Suprapubic skin (tissue), 4 donors: Measurements from ENCODE around the gene PTPRN2. TPM values are rescaled to one million over a fixed set of nuclear protein-coding genes. Genes with fewer than 3 reads are reported as not detected.

Experiments used
- DNase-seq, 2 donors: peaks; one replicate each; pipeline ENCODE4 v3.0.0-alpha.2; 2019; ENCODE audit warnings: low spot score in 2 of 2
- H3K27ac ChIP-seq: fragments of 200-600 bp; sonication (generic); one replicate; pipeline ENCODE4 v1.5.1; 2019
- H3K27me3 ChIP-seq: fragments of 200-600 bp; sonication (generic); one replicate; pipeline ENCODE4 v1.5.1; 2019
- H3K36me3 ChIP-seq: fragments of 200-600 bp; sonication (generic); one replicate; pipeline ENCODE4 v1.5.1; 2019
- H3K4me1 ChIP-seq: fragments of 200-600 bp; sonication (generic); one replicate; pipeline ENCODE4 v1.5.1; 2019
- H3K4me3 ChIP-seq: fragments of 200-600 bp; sonication (generic); one replicate; pipeline ENCODE4 v1.5.1; 2019; ENCODE audit warnings: mild to moderate bottlenecking
- H3K9me3 ChIP-seq: fragments of 200-600 bp; sonication (generic); one replicate; pipeline ENCODE4 v1.5.1; 2019
- CTCF ChIP-seq, 2 donors: fragments of 200-600 bp in 1 of 2; fragments of 450-650 bp in 1 of 2; sonication (generic) in 1 of 2; IDR thresholded peaks; one replicate each; pipeline ENCODE4 v1.5.1; 2016 to 2019; ENCODE audit warnings: antibody characterized with exemption in 2 of 2, mild to moderate bottlenecking in 1 of 2, moderate library complexity in 1 of 2
- EP300 ChIP-seq: sonication (generic); formaldehyde crosslinking; IDR thresholded peaks from one replicate; pipeline ENCODE4 v1.6.1; 2017; ENCODE audit warnings: antibody characterized with exemption
- POLR2A ChIP-seq, 2 donors: fragments of 450-650 bp; IDR thresholded peaks; one replicate each; pipeline ENCODE4 v1.6.1; 2017; ENCODE audit warnings: antibody characterized with exemption in 2 of 2, mild to moderate bottlenecking in 2 of 2, moderate library complexity in 2 of 2
- POLR2AphosphoS5 ChIP-seq, 3 donors: sonication (generic); formaldehyde crosslinking; IDR thresholded peaks; one replicate each; pipeline ENCODE4 v1.6.1; 2017; ENCODE audit warnings: antibody characterized with exemption in 3 of 3
- WGBS: methylation state at CpG from one replicate; pipeline ENCODE4 v1.1.5; 2018; 5-methylcytosine and 5-hydroxymethylcytosine counted together
- total RNA-seq, 4 donors: library from RNA; depleted of rRNA; stranded (reverse); fragments of >200 nt; gene quantifications; one replicate each; pipeline ENCODE4 v1.1.0, GENCODE V29; 2016

The PTPRN2 gene
- total RNA-seq, 4 donors from 2014 or later, result 0.23 to 1.8 (median 1.3) TPM

GRCh38 chr7:157507987-157508386, 1079.6 kb downstream of the PTPRN2 start:
- DNase-seq, result no peak
- no peak overlapping the region for H3K27ac ChIP-seq
- 85% methylated on average over 5 of the region's 5 CpGs for WGBS
- no peak for TF ChIP-seq CTCF (IDR thresholded peaks at IDR 0.05)
- TF ChIP-seq EP300, result no peak
- TF ChIP-seq POLR2AphosphoS5 (IDR thresholded peaks at IDR 0.05), result no peak
- TF ChIP-seq POLR2A (IDR thresholded peaks at IDR 0.05), result no peak
- no peak overlapping the region for H3K4me3 ChIP-seq
- no peaks in the 10 kb centered on the region for H3K36me3 ChIP-seq
- peaks cover 7% of the 10 kb centered on the region for H3K27me3 ChIP-seq
- H3K9me3 ChIP-seq, result no peaks in the 10 kb centered on the region
- H3K4me1 ChIP-seq, result no peaks in the 10 kb centered on the region

DNA sequence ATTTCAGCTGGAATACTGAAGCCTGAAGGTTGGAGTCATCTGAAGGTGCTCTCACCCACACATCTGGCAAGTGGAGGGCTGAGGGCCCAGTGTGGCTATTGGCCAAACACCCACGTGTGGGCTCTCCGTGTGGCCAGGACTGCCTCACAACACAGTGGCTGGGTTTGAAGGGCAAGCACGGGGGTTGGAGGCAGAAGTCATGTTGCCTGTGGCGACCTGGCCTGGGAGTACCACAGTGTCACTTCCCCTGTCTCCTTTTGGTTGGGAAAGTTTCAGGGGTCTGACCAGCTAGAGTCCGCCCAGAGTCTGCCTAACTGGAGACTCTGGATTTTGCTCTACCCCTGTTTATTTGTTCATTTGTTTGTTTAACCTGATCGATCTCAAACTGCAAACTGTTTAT, 1081.4 kb downstream of the PTPRN2 start:
- DNase-seq, result peak in 1 of 2 donors; percentile 38
- WGBS, result 94% methylated on average over 4 of the region's 6 CpGs
- Histone ChIP-seq H3K9me3 (no peaks in the 10 kb centered on the region), H3K4me3 (no peak overlapping the region), H3K27me3 (peaks cover 7% of the 10 kb centered on the region), H3K27ac (no peak overlapping the region), H3K4me1 (no peaks in the 10 kb centered on the region), H3K36me3 (no peaks in the 10 kb centered on the region)
- no peak for TF ChIP-seq CTCF (IDR thresholded peaks at IDR 0.05)
- TF ChIP-seq POLR2A (IDR thresholded peaks at IDR 0.05), result no peak
- TF ChIP-seq POLR2AphosphoS5 (IDR thresholded peaks at IDR 0.05), result no peak
- no peak for TF ChIP-seq EP300

DNA sequence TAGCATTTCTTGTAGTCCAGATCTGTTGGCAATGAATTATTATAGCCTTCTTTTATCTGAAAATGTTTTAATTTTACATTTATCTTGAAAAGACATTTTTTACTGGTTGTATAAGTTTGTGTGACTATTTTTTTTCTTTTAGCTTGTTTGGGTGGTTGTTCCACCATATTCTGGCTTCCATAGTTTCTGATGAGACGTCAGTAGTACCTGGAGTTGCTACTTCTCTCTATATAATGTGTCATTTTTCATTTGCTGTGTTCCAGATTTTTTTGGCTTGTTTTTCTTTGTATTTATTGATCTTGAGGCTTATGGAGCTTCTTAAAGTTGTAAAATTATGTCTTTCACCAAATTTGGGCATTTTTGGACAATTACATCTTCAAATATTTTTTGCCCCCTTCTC, 1082.0 kb downstream of the PTPRN2 start:
- Histone ChIP-seq H3K4me1 (no peaks in the 10 kb centered on the region), H3K27me3 (peaks cover 7% of the 10 kb centered on the region), H3K9me3 (no peaks in the 10 kb centered on the region), H3K36me3 (no peaks in the 10 kb centered on the region), H3K4me3 (no peak overlapping the region), H3K27ac (no peak overlapping the region)
- TF ChIP-seq POLR2A (IDR thresholded peaks at IDR 0.05), result no peak
- TF ChIP-seq POLR2AphosphoS5 (IDR thresholded peaks at IDR 0.05), result no peak
- TF ChIP-seq EP300, result no peak
- no peak for TF ChIP-seq CTCF (IDR thresholded peaks at IDR 0.05)
- DNase-seq, result no peak
- WGBS, result 91% methylated on average over 1 of the region's 1 CpG

DNA sequence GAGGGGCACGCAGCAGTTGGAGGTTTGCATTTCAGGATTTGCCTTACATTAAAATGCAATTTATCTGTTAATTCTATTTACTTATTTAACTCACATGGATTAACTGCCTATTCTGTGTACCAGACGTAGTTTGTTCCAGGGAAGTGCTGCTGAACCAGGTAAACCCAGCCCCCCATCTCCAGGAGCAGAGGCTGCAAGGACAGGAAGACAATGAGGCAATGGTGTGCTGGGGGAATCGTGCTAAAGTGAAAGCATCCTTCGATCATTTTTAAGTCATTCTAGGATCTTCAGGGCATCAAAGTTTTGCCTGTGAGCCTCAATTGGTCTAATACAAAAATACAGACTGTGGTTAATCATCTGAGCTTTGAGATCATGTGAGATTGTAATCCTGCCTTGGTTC, 1084.4 kb downstream of the PTPRN2 start:
- DNase-seq, result no peak
- Histone ChIP-seq H3K4me3 (no peak overlapping the region), H3K36me3 (no peaks in the 10 kb centered on the region), H3K9me3 (no peaks in the 10 kb centered on the region), H3K27me3 (peaks cover 4% of the 10 kb centered on the region), H3K4me1 (no peaks in the 10 kb centered on the region), H3K27ac (no peak overlapping the region)
- TF ChIP-seq POLR2A (IDR thresholded peaks at IDR 0.05) (no peak), EP300 (no peak), CTCF (IDR thresholded peaks at IDR 0.05) (no peak), POLR2AphosphoS5 (IDR thresholded peaks at IDR 0.05) (no peak)
- 72% methylated on average over 4 of the region's 4 CpGs for WGBS

GRCh38 chr7:157502701-157503111, 1084.9 kb downstream of the PTPRN2 start:
- H3K4me1 ChIP-seq, result no peaks in the 10 kb centered on the region
- no peak for TF ChIP-seq EP300
- TF ChIP-seq POLR2A (IDR thresholded peaks at IDR 0.05), result no peak
- no peak for TF ChIP-seq POLR2AphosphoS5 (IDR thresholded peaks at IDR 0.05)
- TF ChIP-seq CTCF (IDR thresholded peaks at IDR 0.05), result no peak
- 46% methylated on average over 9 of the region's 12 CpGs for WGBS
- H3K27me3 ChIP-seq, result no peaks in the 10 kb centered on the region
- no peak for DNase-seq
- H3K4me3 ChIP-seq, result no peak overlapping the region
- no peak overlapping the region for H3K27ac ChIP-seq
- H3K36me3 ChIP-seq, result no peaks in the 10 kb centered on the region
- H3K9me3 ChIP-seq, result no peaks in the 10 kb centered on the region
